Right lobe of liver (tissue), 6 donors: Measurements from ENCODE around the gene MYT1. TPM values are rescaled to one million over a fixed set of nuclear protein-coding genes. Genes with fewer than 3 reads are reported as not detected.

Source experiments
- ATAC-seq, 4 donors: fragments of 200-7000 bp; cut with Tn5 transposase; one replicate each; pipeline ENCODE4 v1.9.1; 2020; ENCODE audit warnings: mild to moderate bottlenecking in 4 of 4, moderate library complexity in 4 of 4
- DNase-seq, 3 donors: peaks; one replicate each; pipeline ENCODE4 v3.0.0-alpha.2; 2020
- H3K27ac ChIP-seq, 3 donors: fragments of 200-600 bp; one replicate each; pipeline ENCODE4 v1.8.0; 2022
- H3K27me3 ChIP-seq, 2 donors: fragments of 200-600 bp; one replicate each; pipeline ENCODE4 v1.8.0; 2022
- H3K36me3 ChIP-seq, 4 donors: fragments of 200-600 bp; sonication (generic) in 1 of 4; one replicate each; pipeline versions ENCODE4 v1.5.1 to v1.8.0; 2017 to 2022; ENCODE audit warnings: control low read depth in 1 of 4
- H3K4me1 ChIP-seq, 4 donors: fragments of 200-600 bp; sonication (generic) in 1 of 4; one replicate each; pipeline versions ENCODE4 v1.5.1 to v1.8.0; 2017 to 2022; ENCODE audit warnings: control low read depth in 1 of 4
- H3K4me3 ChIP-seq, 3 donors: fragments of 200-600 bp; one replicate each; pipeline ENCODE4 v1.8.0; 2022
- H3K9me3 ChIP-seq, 4 donors: fragments of 200-600 bp; sonication (generic) in 1 of 4; one replicate each; pipeline versions ENCODE4 v1.5.1 to v1.8.0; 2017 to 2022; ENCODE audit warnings: control low read depth in 1 of 4
- CTCF ChIP-seq, 4 donors: fragments of 200-600 bp in 3 of 4; fragments of 450-650 bp in 1 of 4; IDR thresholded peaks; one replicate each; pipeline versions ENCODE4 v1.5.1 to v1.8.0; 2016 to 2022; ENCODE audit warnings: antibody characterized with exemption in 4 of 4, mild to moderate bottlenecking in 2 of 4
- POLR2A ChIP-seq: fragments of 450-650 bp; IDR thresholded peaks from one replicate; pipeline ENCODE4 v1.6.1; 2017; ENCODE audit warnings: antibody characterized with exemption, mild to moderate bottlenecking
- WGBS: methylation state at CpG from one replicate; pipeline ENCODE4 v1.1.6; 2018; ENCODE audit warnings: low coverage, low lambda C conversion rate; ENCODE audit not compliant: insufficient coverage; ENCODE audit errors: missing lambda C conversion rate; 5-methylcytosine and 5-hydroxymethylcytosine counted together
- intact Hi-C, 2 donors: fragments of 100-400 bp; cut with DNase I; formaldehyde crosslinking; loops; one replicate each; pipeline versions ENCODE4 v1.11.2 to v1.14.1; 2022
- total RNA-seq, 6 experiments: library from RNA; depleted of rRNA in 2 of 6; stranded (reverse); fragments of >200 nt in 2 of 6; fragmentation: NEBNext Ultra II Directional in 3 of 6; extraction: Animal tissue kit (Norgen Biotek cat#: 25700) in 3 of 6; gene quantifications; one replicate each; pipeline versions ENCODE4 v1.1.0 to v1.2.4, GENCODE V29; 2016 to 2023
- donor health status: DM: no; HTN: yes; CAD: no.
- donor health status: DM: no; HTN: no; CAD: no.
- donor health status: DM: no; HTN: no; CAD: no.
- donor health status: DM: no; HTN: yes; CAD: no.
- donor health status: DM: no; HTN: yes; CAD: no.

MYT1 gene
- total RNA-seq, 6 experiments from 2014 or later, result 0.06 to 0.09 TPM; not detected in 4

DNA sequence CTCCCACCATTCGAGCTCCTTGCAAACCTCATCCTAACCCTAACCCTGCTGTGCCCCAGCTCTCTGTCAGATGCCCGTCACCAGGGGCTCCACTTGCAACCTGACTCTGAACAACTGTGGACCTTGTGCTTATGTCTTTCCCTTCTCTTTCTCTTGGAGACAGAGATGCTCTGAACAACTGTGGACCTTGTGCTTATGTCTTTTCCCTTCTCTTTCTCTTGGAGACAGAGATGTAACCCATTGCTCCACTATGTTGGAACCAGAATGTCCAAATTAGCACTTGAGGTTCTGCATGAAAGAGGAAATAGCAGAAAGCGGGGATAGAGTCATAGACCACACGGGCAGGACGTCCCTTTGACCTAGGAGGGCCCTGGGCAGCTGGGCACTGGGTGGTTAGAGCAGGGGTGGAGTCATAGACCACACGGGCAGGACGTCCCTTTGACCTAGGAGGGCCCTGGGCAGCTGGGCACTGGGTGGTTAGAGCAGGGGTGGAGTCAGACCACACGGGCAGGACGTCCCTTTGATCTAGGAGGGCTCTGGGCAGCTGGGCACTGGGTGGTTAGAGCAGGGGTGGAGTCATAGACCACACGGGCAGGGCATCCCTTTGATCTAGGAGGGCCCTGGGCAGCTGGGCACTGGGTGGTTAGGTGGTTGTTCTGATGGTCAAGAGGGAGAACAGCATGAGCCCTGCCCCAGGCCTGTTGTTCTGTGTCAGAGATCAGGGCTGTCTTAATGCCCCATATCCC, 113.5 kb downstream of the MYT1 start:
- 73% methylated on average over 7 of the region's 10 CpGs for WGBS
- TF ChIP-seq CTCF (IDR thresholded peaks at IDR 0.05) (no peak), POLR2A (no peak)
- DNase-seq, result no peak
- Histone ChIP-seq H3K4me1 (no peaks in the 10 kb centered on the region), H3K27me3 (no peaks in the 10 kb centered on the region), H3K27ac (no peak overlapping the region), H3K4me3 (no peak overlapping the region), H3K36me3 (peaks cover 0 to 12% (median 0%) of the 10 kb centered on the region in 4 donors), H3K9me3 (no peaks in the 10 kb centered on the region)
- ATAC-seq, result no peak
- intact Hi-C loops, result no loop called here

DNA sequence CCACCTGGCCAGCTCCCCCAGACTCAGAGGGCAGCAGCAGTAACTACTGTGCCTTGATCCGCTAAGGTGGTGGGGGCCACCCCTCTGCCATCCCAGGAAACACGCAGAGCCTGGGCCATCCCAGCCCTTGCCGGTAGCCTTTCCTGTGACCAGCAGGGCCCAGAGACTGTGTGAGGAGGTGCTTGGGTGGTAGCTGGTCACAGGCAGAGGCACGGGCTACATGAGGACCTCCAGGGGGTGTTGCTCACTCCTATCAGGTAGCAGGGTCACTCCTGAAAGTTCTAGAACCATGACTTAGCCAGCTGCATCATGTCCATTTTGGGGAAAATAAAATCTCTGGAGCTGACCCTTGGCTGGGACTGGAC, 114.0 kb downstream of the MYT1 start:
- Histone ChIP-seq H3K36me3 (peaks cover 0 to 10% (median 0%) of the 10 kb centered on the region in 4 donors), H3K27me3 (no peaks in the 10 kb centered on the region), H3K27ac (no peak overlapping the region), H3K4me3 (no peak overlapping the region), H3K4me1 (no peaks in the 10 kb centered on the region), H3K9me3 (no peaks in the 10 kb centered on the region)
- WGBS, result 61% methylated on average over 2 of the region's 4 CpGs
- ATAC-seq (peak in 2 of 4 donors; percentile 27 to 28), DNase-seq (no peak)
- TF ChIP-seq POLR2A (no peak), CTCF (IDR thresholded peaks at IDR 0.05) (no peak)
- intact Hi-C loops, result no loop called here

DNA sequence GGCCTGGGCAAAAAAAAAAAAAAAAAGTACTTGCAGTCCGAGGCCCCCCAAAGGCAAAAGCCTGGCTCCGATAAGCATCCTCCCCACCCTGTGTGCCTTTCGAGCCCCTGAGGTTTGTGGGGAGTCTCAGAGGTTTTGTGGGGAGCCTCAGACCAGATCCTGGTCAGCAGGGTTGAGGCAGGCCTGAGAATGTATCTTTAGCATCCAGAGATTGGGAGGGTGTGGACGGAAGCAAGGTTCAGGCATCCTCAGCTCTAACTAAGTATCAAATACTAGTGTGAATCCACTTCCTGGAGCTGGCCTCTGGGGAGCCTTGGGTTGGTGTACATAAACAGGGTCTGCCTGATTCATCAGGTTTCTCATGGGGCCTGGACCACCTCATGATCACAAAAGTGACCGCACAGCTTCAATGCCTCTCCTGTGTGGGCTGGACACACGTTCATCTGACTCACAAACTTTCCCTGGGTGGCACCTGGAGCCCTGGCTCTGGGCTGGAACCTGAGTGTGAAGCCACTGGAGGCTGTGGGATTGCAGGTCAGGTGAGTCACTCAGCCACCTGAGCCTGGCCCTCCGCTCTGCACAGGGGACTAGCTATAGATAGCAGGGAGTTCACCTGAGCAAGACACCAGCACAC, 115.7 kb downstream of the MYT1 start:
- no peaks in the 10 kb centered on the region for H3K27me3 ChIP-seq
- ATAC-seq, result no peak
- no peaks in the 10 kb centered on the region for H3K4me1 ChIP-seq
- TF ChIP-seq CTCF (IDR thresholded peaks at IDR 0.05) (no peak), POLR2A (no peak)
- no peak overlapping the region for H3K4me3 ChIP-seq
- H3K27ac ChIP-seq, result no peak overlapping the region
- 67% methylated on average over 3 of the region's 7 CpGs for WGBS
- intact Hi-C loops, result no loop called here
- H3K36me3 ChIP-seq, result no peaks in the 10 kb centered on the region
- DNase-seq, result no peak
- no peaks in the 10 kb centered on the region for H3K9me3 ChIP-seq

GRCh38 chr20:64280460-64280843, 116.2 kb downstream of the MYT1 start:
- Histone ChIP-seq H3K27ac (no peak overlapping the region), H3K27me3 (no peaks in the 10 kb centered on the region), H3K4me3 (no peak overlapping the region), H3K36me3 (no peaks in the 10 kb centered on the region), H3K4me1 (no peaks in the 10 kb centered on the region), H3K9me3 (no peaks in the 10 kb centered on the region)
- no peak for DNase-seq
- 80% methylated on average over 3 of the region's 3 CpGs for WGBS
- intact Hi-C loops, result no loop called here
- no peak for TF ChIP-seq POLR2A
- TF ChIP-seq CTCF (IDR thresholded peaks at IDR 0.05), result no peak
- no peak for ATAC-seq
